ENCODE measurements around the gene CDKL1.

The CDKL1 gene

DNA sequence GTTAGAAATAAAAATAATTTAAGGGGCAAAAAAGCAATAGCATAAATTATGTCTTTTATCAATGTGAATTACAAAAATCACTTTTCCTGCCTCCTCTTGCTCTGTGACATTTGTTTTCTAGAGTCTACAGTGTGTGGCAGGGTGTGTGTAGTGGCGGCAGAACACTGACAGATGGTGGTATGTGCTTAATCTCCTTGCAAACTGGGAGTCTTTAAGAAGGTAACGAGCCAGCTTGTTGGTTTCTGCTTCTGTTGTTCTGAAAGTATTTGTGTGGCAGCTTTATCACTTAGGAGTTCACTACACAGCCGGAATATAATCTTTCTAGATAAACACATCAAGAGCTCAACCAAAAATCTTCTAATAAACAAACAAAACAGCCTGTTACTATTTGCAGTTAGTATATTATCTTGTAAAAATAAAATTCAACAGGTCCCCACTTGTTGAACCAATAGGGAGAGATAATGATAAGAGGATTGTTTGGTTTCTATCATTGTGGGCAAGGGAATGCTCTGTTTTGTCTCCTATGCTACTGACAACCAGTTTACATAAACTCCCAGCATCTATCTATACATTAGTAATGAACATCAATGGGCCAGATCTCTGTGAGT, 13.0 kb downstream of the CDKL1 start:
- H3K36me3 ChIP-seq = no peaks in the 10 kb centered on the region
- 0 out of 2 replicates have a peak, but pooled peaks cover 3% of the 10 kb centered on the region for H3K4me1 ChIP-seq
- H3K9me3 ChIP-seq = no peaks in the 10 kb centered on the region
- no peaks in the 10 kb centered on the region for H3K27me3 ChIP-seq
- H3K4me3 ChIP-seq (ENCODE audit: low read depth, low read length) = no peak overlapping the region
- TF ChIP-seq, protein P1, sequence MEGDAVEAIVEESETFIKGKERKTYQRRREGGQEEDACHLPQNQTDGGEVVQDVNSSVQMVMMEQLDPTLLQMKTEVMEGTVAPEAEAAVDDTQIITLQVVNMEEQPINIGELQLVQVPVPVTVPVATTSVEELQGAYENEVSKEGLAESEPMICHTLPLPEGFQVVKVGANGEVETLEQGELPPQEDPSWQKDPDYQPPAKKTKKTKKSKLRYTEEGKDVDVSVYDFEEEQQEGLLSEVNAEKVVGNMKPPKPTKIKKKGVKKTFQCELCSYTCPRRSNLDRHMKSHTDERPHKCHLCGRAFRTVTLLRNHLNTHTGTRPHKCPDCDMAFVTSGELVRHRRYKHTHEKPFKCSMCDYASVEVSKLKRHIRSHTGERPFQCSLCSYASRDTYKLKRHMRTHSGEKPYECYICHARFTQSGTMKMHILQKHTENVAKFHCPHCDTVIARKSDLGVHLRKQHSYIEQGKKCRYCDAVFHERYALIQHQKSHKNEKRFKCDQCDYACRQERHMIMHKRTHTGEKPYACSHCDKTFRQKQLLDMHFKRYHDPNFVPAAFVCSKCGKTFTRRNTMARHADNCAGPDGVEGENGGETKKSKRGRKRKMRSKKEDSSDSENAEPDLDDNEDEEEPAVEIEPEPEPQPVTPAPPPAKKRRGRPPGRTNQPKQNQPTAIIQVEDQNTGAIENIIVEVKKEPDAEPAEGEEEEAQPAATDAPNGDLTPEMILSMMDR (IDR thresholded peaks at IDR 0.05; ENCODE audit: low read depth, low read length) = no peak
- no peak for DNase-seq

DNA sequence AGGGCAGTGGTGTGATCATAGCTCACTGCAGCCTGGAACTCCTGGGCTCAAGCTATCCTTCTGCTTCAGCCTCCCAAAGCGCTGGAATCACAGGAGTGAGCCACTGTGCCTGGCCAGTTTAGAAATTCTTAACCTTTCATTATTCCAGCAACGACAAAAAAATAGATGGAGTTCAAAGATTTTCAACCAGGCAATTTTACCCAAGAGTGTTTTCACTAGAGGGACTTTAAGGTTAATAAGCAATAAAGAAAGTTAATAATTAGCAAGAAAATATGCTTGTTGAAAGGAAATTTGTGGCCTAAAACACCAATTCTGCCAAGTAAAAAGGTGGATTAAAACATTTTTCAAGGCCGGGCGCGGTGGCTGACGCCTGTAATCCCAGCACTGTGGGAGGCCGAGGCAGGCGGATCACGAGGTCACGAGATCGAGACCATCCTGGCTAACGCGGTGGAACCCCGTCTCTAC, 14.8 kb downstream of the CDKL1 start:
- H3K9me3 ChIP-seq = no peaks in the 10 kb centered on the region
- H3K27me3 ChIP-seq = no peaks in the 10 kb centered on the region
- H3K36me3 ChIP-seq = no peaks in the 10 kb centered on the region
- H3K4me3 ChIP-seq (ENCODE audit: low read depth, low read length) = no peak overlapping the region
- TF ChIP-seq, protein P1 (IDR thresholded peaks at IDR 0.05; ENCODE audit: low read depth, low read length) = no peak
- no peaks in the 10 kb centered on the region for H3K4me1 ChIP-seq
- DNase-seq = no peak

DNA sequence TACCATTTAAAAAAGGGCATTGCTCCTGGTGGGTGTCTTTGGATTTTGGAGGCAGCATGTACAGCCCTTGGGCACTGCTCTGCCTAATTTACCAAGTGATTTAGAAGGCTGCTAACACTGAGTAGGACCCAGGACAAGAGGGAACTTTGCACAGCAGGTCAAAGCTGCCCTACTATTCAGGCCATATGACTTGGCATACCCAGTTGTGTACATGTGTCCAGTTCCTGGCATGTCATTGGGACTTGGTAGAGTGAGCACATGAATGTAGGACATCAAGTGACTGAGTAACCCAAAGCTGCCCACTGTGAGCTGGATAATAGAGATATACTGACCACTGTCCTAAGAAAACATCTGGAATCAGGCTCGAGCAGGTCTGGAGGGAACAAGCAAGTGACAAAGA, 15.7 kb downstream of the CDKL1 start:
- no peaks in the 10 kb centered on the region for H3K4me1 ChIP-seq
- H3K36me3 ChIP-seq = no peaks in the 10 kb centered on the region
- H3K4me3 ChIP-seq (ENCODE audit: low read depth, low read length) = no peak overlapping the region
- H3K9me3 ChIP-seq = no peaks in the 10 kb centered on the region
- H3K27me3 ChIP-seq = no peaks in the 10 kb centered on the region
- TF ChIP-seq, protein P1 (IDR thresholded peaks at IDR 0.05; ENCODE audit: low read depth, low read length) = no peak
- DNase-seq = no peak

DNA sequence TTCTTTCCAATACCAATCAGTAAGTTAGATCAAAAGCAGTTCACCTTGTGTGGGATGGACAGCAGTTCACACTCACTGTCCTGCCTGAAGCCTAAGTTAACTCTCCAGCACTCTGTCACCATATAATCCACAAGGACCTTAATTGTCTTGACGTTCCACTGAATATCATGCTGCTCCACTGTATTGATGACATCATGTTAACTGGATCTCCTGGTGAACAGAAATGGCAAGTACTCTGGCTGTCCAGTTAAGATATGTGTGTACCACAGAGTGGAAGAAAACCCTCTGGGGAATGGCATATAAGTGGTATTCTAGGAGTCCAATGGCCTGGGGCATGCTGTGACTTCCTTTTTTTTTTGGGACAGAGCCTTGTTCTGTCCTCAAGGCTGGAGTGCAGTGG, 16.2 kb downstream of the CDKL1 start:
- H3K36me3 ChIP-seq = no peaks in the 10 kb centered on the region
- H3K27me3 ChIP-seq = no peaks in the 10 kb centered on the region
- H3K4me3 ChIP-seq (ENCODE audit: low read depth, low read length) = no peak overlapping the region
- no peak for DNase-seq
- H3K4me1 ChIP-seq = no peaks in the 10 kb centered on the region
- TF ChIP-seq, protein P1 (IDR thresholded peaks at IDR 0.05; ENCODE audit: low read depth, low read length) = no peak
- no peaks in the 10 kb centered on the region for H3K9me3 ChIP-seq

DNA sequence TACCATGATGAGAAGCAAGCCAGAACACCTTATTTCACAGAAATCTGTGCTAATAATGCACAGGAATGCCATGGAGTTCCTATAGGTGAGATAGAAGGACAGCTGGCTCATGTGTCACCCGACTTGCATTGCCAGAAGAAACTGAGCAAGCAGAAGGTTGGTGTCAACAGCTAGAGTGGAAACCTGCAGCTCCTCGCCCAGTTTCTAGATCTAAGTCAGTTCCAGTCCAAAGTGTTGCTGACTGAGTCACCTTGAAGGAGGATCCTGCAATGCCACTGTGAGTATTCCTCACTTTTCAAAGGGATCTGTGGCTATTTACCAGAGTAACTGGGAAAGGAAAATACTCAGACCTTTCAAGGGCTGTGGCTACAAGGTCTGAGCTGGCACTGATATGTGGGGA, 17.1 kb downstream of the CDKL1 start:
- Histone ChIP-seq H3K36me3 (no peaks in the 10 kb centered on the region), H3K4me1 (no peaks in the 10 kb centered on the region), H3K27me3 (no peaks in the 10 kb centered on the region), H3K4me3 (ENCODE audit: low read depth, low read length) (no peak overlapping the region), H3K9me3 (no peaks in the 10 kb centered on the region)
- TF ChIP-seq, protein P1 (IDR thresholded peaks at IDR 0.05; ENCODE audit: low read depth, low read length) = no peak
- no peak for DNase-seq

DNA sequence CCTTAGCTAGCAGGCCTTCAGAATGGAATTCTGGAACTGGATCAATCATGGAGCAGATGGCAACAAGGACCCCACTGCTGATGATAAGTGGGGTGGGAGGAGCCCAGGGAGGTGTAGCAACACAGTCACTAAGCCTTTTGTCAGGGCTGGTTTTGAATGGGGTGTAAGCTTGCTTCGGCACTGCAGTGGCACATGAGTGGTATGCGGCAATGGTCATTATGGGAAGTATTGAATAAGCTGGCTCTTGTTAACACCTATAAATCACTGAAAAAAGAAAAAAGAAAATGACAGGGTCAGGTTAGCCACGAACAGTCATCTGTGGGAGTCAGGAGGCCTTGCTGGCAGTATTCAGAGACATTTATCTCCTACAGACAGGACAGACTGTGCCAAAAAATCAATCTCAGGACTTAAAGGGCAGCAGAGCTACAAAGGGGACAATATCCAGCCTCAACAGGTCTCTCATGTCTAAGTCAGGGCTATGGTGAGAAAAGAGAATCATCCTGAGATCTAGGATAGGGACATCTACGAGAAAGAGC, 19.1 kb downstream of the CDKL1 start:
- TF ChIP-seq, protein P1 (IDR thresholded peaks at IDR 0.05; ENCODE audit: low read depth, low read length) = no peak
- no peak overlapping the region for H3K4me3 ChIP-seq (ENCODE audit: low read depth, low read length)

More for the DNA sequence above, 19.1 kb downstream of the CDKL1 start:
- H3K27me3 ChIP-seq = no peaks in the 10 kb centered on the region
- no peak for DNase-seq
- no peaks in the 10 kb centered on the region for H3K4me1 ChIP-seq
- no peaks in the 10 kb centered on the region for H3K9me3 ChIP-seq
- no peaks in the 10 kb centered on the region for H3K36me3 ChIP-seq
